ENCODE data around the gene PFKFB1.

Gene PFKFB1

DNA sequence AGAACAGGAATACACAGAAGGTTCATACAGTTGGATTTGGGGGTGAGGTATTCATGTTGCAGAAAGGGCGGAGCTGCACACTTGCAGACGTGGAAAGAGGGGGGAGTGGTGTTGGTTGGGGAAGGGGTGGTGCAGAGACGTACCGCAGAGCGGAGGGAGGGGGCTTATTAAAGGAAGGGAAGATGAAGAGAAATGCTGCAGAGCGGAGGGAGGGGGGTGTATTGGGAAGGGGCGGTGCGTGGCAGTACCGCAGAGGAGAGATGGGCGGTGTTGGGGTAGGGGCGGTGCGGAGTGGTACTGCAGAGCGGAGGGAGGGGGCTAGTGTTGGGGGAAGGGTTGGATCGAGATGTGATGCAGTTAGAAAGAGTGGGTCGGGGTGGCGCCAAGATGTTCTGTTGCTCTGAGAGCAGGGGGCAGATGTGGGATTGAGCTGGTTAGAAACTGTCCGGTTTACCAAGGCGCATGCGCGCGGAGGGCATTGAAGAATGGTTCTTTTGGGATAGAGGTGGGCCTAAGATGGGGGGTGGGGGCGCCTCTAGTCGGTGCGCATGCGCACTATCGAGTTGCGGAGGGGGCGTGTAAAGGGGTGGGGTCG, 72.5 kb downstream of the PFKFB1 start:
- DNase-seq = peak; percentile 87

DNA sequence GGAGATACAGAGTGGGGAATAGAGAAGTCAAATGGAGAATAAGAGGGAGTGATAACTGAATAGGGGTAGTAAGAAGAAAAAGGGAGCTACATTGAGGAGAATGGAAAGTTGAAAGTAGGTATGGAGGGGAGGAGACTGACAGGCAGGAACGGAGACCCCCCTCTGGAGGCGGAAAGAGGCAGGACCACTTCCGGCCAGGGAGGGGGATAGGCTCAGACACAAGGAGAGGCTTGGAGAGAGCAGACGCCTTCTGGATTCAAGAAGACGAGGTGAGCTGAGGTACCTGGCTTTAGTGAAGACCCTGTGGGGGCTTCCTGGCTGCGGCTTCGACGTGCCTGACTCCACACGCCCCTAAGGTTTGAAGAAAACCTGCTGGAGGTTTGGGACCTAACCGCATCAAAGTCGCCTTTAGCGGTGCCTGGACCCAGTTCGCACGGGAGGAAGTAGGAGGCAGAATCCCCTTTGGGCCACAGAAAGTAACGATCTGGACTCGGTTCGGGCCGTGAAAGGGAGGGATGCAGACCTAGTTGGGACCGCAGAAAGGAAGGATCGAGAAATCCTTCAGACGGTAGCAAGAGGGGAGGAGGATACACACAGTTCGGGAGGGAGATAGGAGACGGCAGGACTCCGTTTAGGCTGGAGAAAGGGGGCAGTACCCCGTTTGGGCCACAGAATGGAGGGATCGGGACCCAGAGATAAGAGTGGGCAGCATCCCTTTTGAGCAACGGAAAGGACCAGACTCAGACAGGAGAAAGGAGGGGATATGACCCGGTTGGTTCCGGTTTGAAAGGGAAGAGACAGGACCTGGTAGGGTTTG, 73.2 kb downstream of the PFKFB1 start, which contains the start of gene TRO:
Gene TRO, plus strand, starts transcription at position 215 of the 817 bp plus-strand sequence. CDS start 1,423 bp downstream, outside the sequence.
- DNase-seq = peak; percentile 81

DNA sequence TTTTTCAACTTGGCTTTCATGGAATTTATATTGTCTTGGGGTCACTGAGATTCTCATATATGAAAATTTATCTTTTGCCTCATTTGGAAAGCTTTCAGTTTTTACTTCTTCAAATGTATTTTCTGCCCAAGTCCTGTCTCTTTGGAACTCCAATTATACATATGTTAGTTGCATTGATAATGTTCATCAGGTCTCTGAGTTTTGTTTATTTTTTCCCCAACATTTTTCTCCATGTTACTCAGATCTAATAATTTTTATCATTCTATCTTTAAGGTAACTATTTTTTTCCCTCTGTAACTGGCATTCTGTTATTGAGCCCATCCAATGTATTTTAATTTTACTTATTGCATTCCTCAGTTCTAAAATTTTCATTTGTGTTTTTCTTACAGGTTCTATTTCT, 84.0 kb downstream of the PFKFB1 start:
- no peak for DNase-seq

DNA sequence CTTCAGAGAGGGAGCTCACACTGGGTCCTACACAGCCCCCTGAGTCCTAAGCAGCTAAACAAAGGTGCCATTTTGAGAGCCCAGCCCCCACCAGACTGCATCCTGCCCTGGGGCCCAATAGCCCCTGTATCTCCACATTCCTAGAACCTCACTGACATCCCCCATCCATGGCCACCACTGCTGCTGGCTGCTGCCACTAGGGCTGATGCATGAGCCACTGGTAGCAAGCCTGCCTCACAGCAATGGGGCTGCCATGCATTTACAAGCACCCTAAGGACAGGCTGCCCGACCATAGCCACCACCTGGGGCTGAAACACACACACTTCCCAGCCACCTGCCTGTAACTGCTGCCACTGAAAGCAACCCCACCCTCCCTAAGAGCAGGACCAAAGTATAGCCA, 99.8 kb downstream of the PFKFB1 start:
- DNase-seq = no peak

DNA sequence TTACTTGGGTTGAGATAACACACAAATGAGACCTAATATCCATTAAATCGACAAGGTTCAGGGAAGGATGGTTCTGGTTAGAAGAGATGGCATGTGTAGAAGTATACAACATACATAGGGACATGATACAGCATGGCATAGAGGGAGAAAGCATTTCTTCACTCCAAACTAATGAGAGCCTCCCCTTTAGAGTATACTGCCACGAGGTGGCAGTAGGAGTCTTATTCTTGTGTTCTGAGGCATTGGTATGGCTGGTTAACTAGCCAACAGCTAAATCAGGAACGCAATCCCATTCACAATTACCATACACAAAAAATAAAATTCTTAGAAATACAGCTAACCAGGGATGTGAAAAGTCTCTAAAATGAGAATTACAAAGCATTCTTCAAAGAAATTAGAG, 102.4 kb downstream of the PFKFB1 start:
- DNase-seq = no peak

DNA sequence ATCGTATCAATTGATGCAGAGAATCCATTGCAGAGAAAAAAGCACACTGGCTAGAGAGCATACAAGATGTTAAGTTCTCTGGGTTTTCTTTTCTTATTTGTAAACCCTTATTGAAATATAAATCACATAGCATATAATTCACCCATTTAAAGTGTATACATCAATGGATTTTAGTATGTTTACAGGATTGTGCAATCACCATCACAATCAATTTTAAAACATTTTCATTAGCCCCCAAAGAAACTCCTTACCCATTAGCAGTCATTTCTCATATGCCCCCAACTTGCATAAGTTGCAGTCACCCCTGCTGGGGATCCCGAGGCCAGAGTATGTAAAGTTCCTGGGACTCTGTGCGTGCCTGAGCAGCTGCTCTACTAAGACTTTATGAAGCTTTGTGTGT, 108.2 kb downstream of the PFKFB1 start:
- no peak for DNase-seq
